Measurements from ENCODE around the gene NIPAL3. TPM values are rescaled to one million over a fixed set of nuclear protein-coding genes. Genes with fewer than 3 reads are reported as not detected.
A peak's percentile ranks its signal among the peaks of the same experiment; 100 is the strongest.
"Not testable (repeated sequence)": the region's sequence is repeated elsewhere in the genome, so short reads cannot be mapped to it uniquely, and the experiment has no call there.

NIPAL3 gene
- total RNA-seq, 4 donors from 2014 or later: 38.0 to 74.3 (median 57.3) TPM

DNA sequence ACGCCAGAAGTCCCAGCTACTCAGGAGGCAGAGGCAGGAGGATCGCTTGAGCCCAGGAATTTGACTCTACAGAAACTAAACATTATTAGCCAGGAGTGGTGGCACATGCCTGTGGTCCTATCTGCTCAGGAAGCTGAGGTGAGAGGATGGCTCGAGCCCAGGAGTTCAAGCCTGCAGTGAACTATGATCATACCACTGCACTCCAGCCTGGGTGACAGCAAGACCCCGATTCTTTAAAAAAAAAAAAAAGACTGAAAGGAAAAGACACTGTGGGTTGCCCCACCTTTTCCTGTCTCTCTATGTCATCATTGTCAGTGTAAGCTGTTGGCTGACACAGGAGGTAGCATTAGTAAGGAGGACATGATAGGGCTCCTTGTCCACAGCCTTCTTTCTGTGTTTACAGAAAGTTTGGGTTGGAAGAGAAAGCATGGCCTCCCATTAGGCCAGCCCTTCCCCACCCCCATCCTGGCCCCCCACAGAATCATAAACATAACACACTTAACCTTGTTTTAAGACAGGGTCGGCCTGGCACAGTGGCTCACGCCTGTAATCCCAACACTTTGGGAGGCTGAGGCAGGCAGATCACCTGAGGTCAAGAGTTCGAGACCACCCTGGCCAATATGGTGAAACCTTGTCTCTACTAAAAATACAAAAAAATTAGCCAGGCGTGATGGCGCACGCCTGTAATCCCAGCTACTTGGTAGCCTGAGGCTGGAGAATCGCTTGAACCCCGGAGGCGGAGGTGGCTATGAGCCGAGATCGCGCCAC is 66.4 kb downstream of the NIPAL3 start:
- Histone ChIP-seq H3K4me3 (no peak overlapping the region), H3K27me3 (no peaks in the 10 kb centered on the region), H3K4me1 (peaks cover 0 to 14% (median 0%) of the 10 kb centered on the region in 4 donors), H3K27ac (peak overlapping the region; percentile 14 to 61 (median 45)), H3K36me3 (no peaks in the 10 kb centered on the region), H3K9me3 (no peaks in the 10 kb centered on the region)
- peak in 1 of 3 donors; percentile 29 for DNase-seq
- TF ChIP-seq POLR2A (IDR thresholded peaks at IDR 0.05): no peak
- TF ChIP-seq, protein P1, sequence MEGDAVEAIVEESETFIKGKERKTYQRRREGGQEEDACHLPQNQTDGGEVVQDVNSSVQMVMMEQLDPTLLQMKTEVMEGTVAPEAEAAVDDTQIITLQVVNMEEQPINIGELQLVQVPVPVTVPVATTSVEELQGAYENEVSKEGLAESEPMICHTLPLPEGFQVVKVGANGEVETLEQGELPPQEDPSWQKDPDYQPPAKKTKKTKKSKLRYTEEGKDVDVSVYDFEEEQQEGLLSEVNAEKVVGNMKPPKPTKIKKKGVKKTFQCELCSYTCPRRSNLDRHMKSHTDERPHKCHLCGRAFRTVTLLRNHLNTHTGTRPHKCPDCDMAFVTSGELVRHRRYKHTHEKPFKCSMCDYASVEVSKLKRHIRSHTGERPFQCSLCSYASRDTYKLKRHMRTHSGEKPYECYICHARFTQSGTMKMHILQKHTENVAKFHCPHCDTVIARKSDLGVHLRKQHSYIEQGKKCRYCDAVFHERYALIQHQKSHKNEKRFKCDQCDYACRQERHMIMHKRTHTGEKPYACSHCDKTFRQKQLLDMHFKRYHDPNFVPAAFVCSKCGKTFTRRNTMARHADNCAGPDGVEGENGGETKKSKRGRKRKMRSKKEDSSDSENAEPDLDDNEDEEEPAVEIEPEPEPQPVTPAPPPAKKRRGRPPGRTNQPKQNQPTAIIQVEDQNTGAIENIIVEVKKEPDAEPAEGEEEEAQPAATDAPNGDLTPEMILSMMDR (IDR thresholded peaks at IDR 0.05): no peak

DNA sequence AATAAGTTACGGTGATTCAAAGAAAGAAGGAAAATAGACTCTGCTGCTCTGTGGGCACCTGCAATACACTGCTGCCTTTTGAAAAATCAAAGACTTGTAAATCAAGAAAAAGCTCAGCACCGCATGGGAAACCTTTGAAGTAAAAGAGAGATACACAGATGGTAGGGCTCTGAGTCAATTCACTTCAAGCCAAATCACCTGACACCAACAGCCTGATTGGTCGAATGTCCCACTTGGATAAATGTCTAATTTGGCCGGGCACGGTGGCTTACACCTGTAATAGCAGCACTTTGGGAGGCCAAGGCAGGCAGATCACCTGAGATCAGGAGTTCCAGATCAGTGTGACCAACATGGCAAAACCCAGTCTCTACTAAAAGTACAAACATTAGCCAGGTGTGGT is 67.8 kb downstream of the NIPAL3 start:
- TF ChIP-seq, protein P1 (IDR thresholded peaks at IDR 0.05): no peak
- TF ChIP-seq POLR2A (IDR thresholded peaks at IDR 0.05): no peak

DNA sequence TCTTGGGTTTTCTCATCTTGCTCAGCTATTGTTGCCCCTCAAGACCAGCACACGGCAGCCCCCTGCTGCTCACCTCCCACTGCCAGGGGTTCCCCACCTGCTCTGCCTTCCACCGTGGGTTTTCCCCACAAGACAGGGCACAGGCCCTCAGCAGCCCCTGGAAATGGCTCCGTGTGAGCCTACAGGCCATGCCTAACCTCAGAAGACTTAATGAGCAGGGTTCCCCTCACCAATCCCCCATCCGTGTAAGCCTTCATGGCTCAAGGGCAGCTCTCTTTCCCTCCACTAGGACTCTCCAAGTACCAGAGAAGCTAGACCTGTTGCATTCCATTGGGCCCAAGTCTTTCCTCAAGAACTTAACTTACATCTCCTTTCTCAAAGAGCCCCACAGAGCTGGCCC is 68.6 kb downstream of the NIPAL3 start:
- no peak overlapping the region for H3K4me3 ChIP-seq
- no peaks in the 10 kb centered on the region for H3K36me3 ChIP-seq
- TF ChIP-seq POLR2A (IDR thresholded peaks at IDR 0.05): no peak
- TF ChIP-seq, protein P1 (IDR thresholded peaks at IDR 0.05): no peak
- H3K9me3 ChIP-seq: no peaks in the 10 kb centered on the region
- no peak for DNase-seq
- H3K4me1 ChIP-seq: peaks cover 0 to 14% (median 0%) of the 10 kb centered on the region in 4 donors
- H3K27ac ChIP-seq: no peak overlapping the region
- H3K27me3 ChIP-seq: no peaks in the 10 kb centered on the region

More for the DNA sequence above, 67.8 kb downstream of the NIPAL3 start:
- no peaks in the 10 kb centered on the region for H3K36me3 ChIP-seq
- H3K9me3 ChIP-seq: no peaks in the 10 kb centered on the region
- H3K4me3 ChIP-seq: no peak overlapping the region
- no peaks in the 10 kb centered on the region for H3K27me3 ChIP-seq
- no peak for DNase-seq
- peaks cover 0 to 14% (median 0%) of the 10 kb centered on the region in 4 donors for H3K4me1 ChIP-seq
- no peak overlapping the region for H3K27ac ChIP-seq

- H3K4me1 ChIP-seq: peaks cover 0 to 6% (median 0%) of the 10 kb centered on the region in 4 donors
- peak in 2 of 3 donors; percentile 34 to 49 for DNase-seq
- TF ChIP-seq, protein P1 (IDR thresholded peaks at IDR 0.05): no peak
- no peak for TF ChIP-seq POLR2A (IDR thresholded peaks at IDR 0.05)
- H3K36me3 ChIP-seq: no peaks in the 10 kb centered on the region
- no peak overlapping the region for H3K4me3 ChIP-seq
- H3K27ac ChIP-seq: peak overlapping the region in 1 of 4 donors; percentile 56
- H3K27me3 ChIP-seq: no peaks in the 10 kb centered on the region
- H3K9me3 ChIP-seq: no peaks in the 10 kb centered on the region
Measured at GRCh38 chr1:24486331-24487065, 70.9 kb downstream of the NIPAL3 start.

DNA sequence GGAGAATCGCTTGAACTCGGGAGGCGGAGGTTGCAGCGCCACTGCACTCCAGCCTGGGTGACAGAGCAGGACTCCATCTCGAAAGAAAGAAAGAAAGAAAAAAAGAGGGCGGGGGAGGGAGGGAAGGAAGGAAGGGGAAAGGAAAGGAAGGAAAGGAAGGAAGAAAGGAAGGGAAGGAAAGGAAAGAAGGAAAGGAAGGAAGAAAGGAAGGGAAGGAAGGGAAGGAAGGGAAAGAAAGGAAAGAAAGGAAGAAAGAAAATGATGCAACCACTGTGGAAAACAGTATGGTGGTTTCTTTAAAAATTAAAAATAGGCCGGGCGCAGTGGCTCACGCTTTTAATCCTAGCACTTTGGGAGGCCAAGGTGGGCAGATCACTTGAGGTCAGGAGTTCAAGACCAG is 71.9 kb downstream of the NIPAL3 start:
- Histone ChIP-seq H3K4me3 (no peak overlapping the region), H3K9me3 (no peaks in the 10 kb centered on the region), H3K36me3 (no peaks in the 10 kb centered on the region), H3K27me3 (no peaks in the 10 kb centered on the region), H3K27ac (no peak overlapping the region), H3K4me1 (no peaks in the 10 kb centered on the region)
- no peak for DNase-seq
- TF ChIP-seq POLR2A (IDR thresholded peaks at IDR 0.05): no peak
- TF ChIP-seq, protein P1 (IDR thresholded peaks at IDR 0.05): no peak

- H3K4me3 ChIP-seq, H3K9me3 ChIP-seq: not testable (repeated sequence)
Measured at GRCh38 chr1:24488159-24488558, 72.6 kb downstream of the NIPAL3 start.

More at GRCh38 chr1:24488159-24488558, 72.6 kb downstream of the NIPAL3 start:
- H3K4me1 ChIP-seq, H3K27ac ChIP-seq, H3K27me3 ChIP-seq, H3K36me3 ChIP-seq, DNase-seq: not testable (repeated sequence)
